HepG2 (cell line): ENCODE measurements around the gene QKI. TPM values are rescaled to one million over a fixed set of nuclear protein-coding genes. Genes with fewer than 3 reads are reported as not detected.

Experiments used
- BATF2 ChIP-seq: sonication (generic); formaldehyde crosslinking; IDR thresholded peaks from 2 replicates; pipeline ENCODE4 v1.8.0; 2022; ENCODE audit warnings: mild to moderate bottlenecking, missing genetic modification reagents, moderate library complexity
- ELF3 ChIP-seq: IDR thresholded peaks from 2 replicates; pipeline ENCODE4 v1.6.1; 2016; ENCODE audit warnings: missing genetic modification reagents, missing compliant biosample characterization
- GTF2F1 ChIP-seq: fragments of 150-350 bp; IDR thresholded peaks from 2 replicates; pipeline ENCODE4 v1.6.1; 2014; ENCODE audit warnings: low read length
- KAT2B ChIP-seq: fragments of 150-350 bp; IDR thresholded peaks from 2 replicates; pipeline ENCODE4 v1.6.1; 2014; ENCODE audit warnings: low read depth, low read length, borderline replicate concordance
- KDM2A ChIP-seq: sonication (generic); formaldehyde crosslinking; IDR thresholded peaks from 2 replicates; pipeline ENCODE4 v1.4.0; 2020; ENCODE audit warnings: low read depth, missing genetic modification reagents, borderline replicate concordance
- MAF1 ChIP-seq: sonication (generic); formaldehyde crosslinking; IDR thresholded peaks from 2 replicates; pipeline ENCODE4 v1.5.0; 2020; ENCODE audit warnings: missing genetic modification reagents, borderline replicate concordance
- PBX2 ChIP-seq: IDR thresholded peaks from 2 replicates; pipeline ENCODE4 v1.6.1; 2016; ENCODE audit warnings: control low read depth
- PPARG ChIP-seq: conservative IDR thresholded peaks from 2 replicates; pipeline ENCODE4 v1.6.1; 2016; ENCODE audit warnings: missing biosample characterization, missing genetic modification reagents
- REL ChIP-seq: sonication (generic); formaldehyde crosslinking; conservative IDR thresholded peaks from 2 replicates; pipeline ENCODE4 v1.8.0; 2022; ENCODE audit warnings: mild to moderate bottlenecking, missing genetic modification reagents, moderate library complexity
- TCF7 ChIP-seq: sonication (generic); IDR thresholded peaks from 2 replicates; pipeline ENCODE4 v1.6.1; 2016; ENCODE audit warnings: antibody characterized with exemption, low read depth
- ZNF281 ChIP-seq: sonication (generic); formaldehyde crosslinking; IDR thresholded peaks from 2 replicates; pipeline ENCODE4 v1.4.0; 2020; ENCODE audit warnings: missing genetic modification reagents, borderline replicate concordance
- ZNF552 ChIP-seq: sonication (generic); formaldehyde crosslinking; IDR thresholded peaks from 2 replicates; pipeline ENCODE4 v1.9.0; 2022; ENCODE audit warnings: missing genetic modification reagents, mild to moderate bottlenecking, borderline replicate concordance
- ZNF557 ChIP-seq: sonication (generic); formaldehyde crosslinking; IDR thresholded peaks from 2 replicates; pipeline ENCODE4 v1.4.0; 2020; ENCODE audit warnings: missing genetic modification reagents
- ZNF562 ChIP-seq: sonication (generic); formaldehyde crosslinking; IDR thresholded peaks from 2 replicates; pipeline ENCODE4 v1.8.0; 2022; ENCODE audit warnings: missing genetic modification reagents, borderline replicate concordance
- ZNF749 ChIP-seq: sonication (generic); formaldehyde crosslinking; IDR thresholded peaks from 2 replicates; pipeline ENCODE4 v1.8.0; 2022; ENCODE audit warnings: mild to moderate bottlenecking, missing genetic modification reagents, moderate library complexity, borderline replicate concordance
- ZNF773 ChIP-seq: sonication (generic); formaldehyde crosslinking; IDR thresholded peaks from 2 replicates; pipeline ENCODE4 v1.4.0; 2020; ENCODE audit warnings: missing genetic modification reagents, borderline replicate concordance
- ZSCAN22 ChIP-seq: sonication (generic); formaldehyde crosslinking; IDR thresholded peaks from 2 replicates; pipeline ENCODE4 v1.4.0; 2020; ENCODE audit warnings: mild to moderate bottlenecking, missing genetic modification reagents
- ZSCAN29 ChIP-seq: sonication (generic); formaldehyde crosslinking; conservative IDR thresholded peaks from 2 replicates; pipeline ENCODE4 v1.4.0; 2020; ENCODE audit warnings: mild to moderate bottlenecking, missing genetic modification reagents
- polyA plus RNA-seq, 8 experiments: library from polyadenylated mRNA; depleted of rRNA in 3 of 8; stranded (reverse) in 7 of 8; unstranded in 1 of 8; fragments of >200 nt; fragmentation: Illumina TruSeq in 4 of 8; extraction: Trizol in 4 of 8; gene quantifications; 2 replicates each; pipeline versions ENCODE4 v1.2.1 to v1.2.3, GENCODE V29; 2011 to 2016; ENCODE audit warnings: low read depth in 4 of 8, missing spikeins in 1 of 8, mixed read lengths in 1 of 8; ENCODE audit not compliant: insufficient read depth in 1 of 8
- total RNA-seq, 5 experiments: library from RNA; depleted of rRNA; stranded (reverse); fragments of >200 nt; fragmentation: Illumina TruSeq; extraction: Trizol; gene quantifications; 2 replicates each; pipeline ENCODE4 v1.2.3, GENCODE V29; 2016; ENCODE audit warnings: low read depth in 1 of 5
- TF ChIP-seq, protein P1 (sequence below): sonication (generic); formaldehyde crosslinking; IDR thresholded peaks from 2 replicates; pipeline ENCODE4 v1.9.0; 2021; ENCODE audit warnings: missing genetic modification reagents, borderline replicate concordance
- TF ChIP-seq, protein P2 (sequence below): sonication (generic); formaldehyde crosslinking; IDR thresholded peaks from 2 replicates; pipeline ENCODE4 v1.4.0; 2020; ENCODE audit warnings: missing genetic modification reagents

Gene QKI
- total and polyA plus RNA-seq, 2 of the 13 experiments (the other 11 are each of a cell fraction or from before 2014, with no cell fraction given) = 136 to 137 TPM

GRCh38 chr6:163415620-163416556 lies 1.4 kb downstream of the QKI start (continued):
- TF ChIP-seq, protein P1, sequence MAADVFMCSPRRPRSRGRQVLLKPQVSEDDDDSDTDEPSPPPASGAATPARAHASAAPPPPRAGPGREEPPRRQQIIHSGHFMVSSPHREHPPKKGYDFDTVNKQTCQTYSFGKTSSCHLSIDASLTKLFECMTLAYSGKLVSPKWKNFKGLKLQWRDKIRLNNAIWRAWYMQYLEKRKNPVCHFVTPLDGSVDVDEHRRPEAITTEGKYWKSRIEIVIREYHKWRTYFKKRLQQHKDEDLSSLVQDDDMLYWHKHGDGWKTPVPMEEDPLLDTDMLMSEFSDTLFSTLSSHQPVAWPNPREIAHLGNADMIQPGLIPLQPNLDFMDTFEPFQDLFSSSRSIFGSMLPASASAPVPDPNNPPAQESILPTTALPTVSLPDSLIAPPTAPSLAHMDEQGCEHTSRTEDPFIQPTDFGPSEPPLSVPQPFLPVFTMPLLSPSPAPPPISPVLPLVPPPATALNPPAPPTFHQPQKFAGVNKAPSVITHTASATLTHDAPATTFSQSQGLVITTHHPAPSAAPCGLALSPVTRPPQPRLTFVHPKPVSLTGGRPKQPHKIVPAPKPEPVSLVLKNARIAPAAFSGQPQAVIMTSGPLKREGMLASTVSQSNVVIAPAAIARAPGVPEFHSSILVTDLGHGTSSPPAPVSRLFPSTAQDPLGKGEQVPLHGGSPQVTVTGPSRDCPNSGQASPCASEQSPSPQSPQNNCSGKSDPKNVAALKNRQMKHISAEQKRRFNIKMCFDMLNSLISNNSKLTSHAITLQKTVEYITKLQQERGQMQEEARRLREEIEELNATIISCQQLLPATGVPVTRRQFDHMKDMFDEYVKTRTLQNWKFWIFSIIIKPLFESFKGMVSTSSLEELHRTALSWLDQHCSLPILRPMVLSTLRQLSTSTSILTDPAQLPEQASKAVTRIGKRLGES (CRISPR knock-in tag) = peak; percentile 19; the same call in 1 of the 2 replicates
- TF ChIP-seq ZNF562 (no peak), ELF3 (CRISPR knock-in tag) (0 out of 2 replicates have a peak, but pooled peaks have one; percentile 12), ZNF281 (CRISPR knock-in tag) (no peak), TCF7 (no peak), KDM2A (CRISPR knock-in tag) (no peak), ZNF557 (CRISPR knock-in tag) (no peak), ZNF773 (CRISPR knock-in tag) (no peak), BATF2 (CRISPR knock-in tag) (no peak), ZNF552 (CRISPR knock-in tag) (no peak), ZSCAN29 (no peak; the same call in 1 of the 2 replicates), PBX2 (no peak), PPARG (CRISPR knock-in tag) (no peak), ZSCAN22 (no peak), MAF1 (no peak), ZNF749 (no peak), KAT2B (no peak), REL (CRISPR knock-in tag) (no peak), GTF2F1 (no peak)
- TF ChIP-seq, protein P2, sequence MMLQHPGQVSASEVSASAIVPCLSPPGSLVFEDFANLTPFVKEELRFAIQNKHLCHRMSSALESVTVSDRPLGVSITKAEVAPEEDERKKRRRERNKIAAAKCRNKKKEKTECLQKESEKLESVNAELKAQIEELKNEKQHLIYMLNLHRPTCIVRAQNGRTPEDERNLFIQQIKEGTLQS (CRISPR knock-in tag) = no peak
